A549 (cell line): Measurements from ENCODE around the gene TFDP1. TPM values are rescaled to one million over a fixed set of nuclear protein-coding genes. Genes with fewer than 3 reads are reported as not detected.

Source experiments
- ATAC-seq, 2 experiments: fragments of 200-7000 bp in 1 of 2; fragments of >200 bp in 1 of 2; cut with Nextera tagmentation in 1 of 2; cut with Tn5 transposase in 1 of 2; 3 replicates each; pipeline versions ENCODE4 v1.8.0 to v1.9.1; 2018 to 2020; ENCODE audit warnings: mild to moderate bottlenecking in 1 of 2, moderate library complexity in 1 of 2
- CTCF ChIA-PET: fragments of 300-600 bp; sonication (Branson Sonifier 250); formaldehyde crosslinking; extraction: SDS; loops from one replicate; lab custom pipeline; 2021; ENCODE audit warnings: antibody characterized with exemption, inconsistent platforms; lab: Yijun Ruan, JAX
- POLR2A ChIA-PET: fragments of 350-600 bp; formaldehyde crosslinking; extraction: SDS; loops from one replicate; lab custom pipeline; 2021; ENCODE audit warnings: antibody characterized with exemption, inconsistent platforms; lab: Yijun Ruan, JAX
- DNase-seq, 2 experiments: peaks; one replicate each; pipeline versions ENCODE4 v3.0.0 to v3.0.0-alpha.2; 2011 to 2016; ENCODE audit warnings: low read depth in 1 of 2, low spot score in 1 of 2
- FAIRE-seq: peaks from 2 replicates; lab custom pipeline; 2011; peaks lifted over from hg19 to GRCh38; lab: Jason Lieb, UNC
- H3K27ac ChIP-seq, 2 experiments: fragments of >200 bp; sonication (Bioruptor Twin); formaldehyde crosslinking; 3 replicates each; pipeline ENCODE4 v1.5.1; 2016 to 2017
- H3K4me1 ChIP-seq: fragments of >200 bp; sonication (Bioruptor Twin); formaldehyde crosslinking; 3 replicates; pipeline ENCODE4 v1.6.1; 2016
- H3K4me2 ChIP-seq: fragments of >200 bp; sonication (Bioruptor Twin); formaldehyde crosslinking; 3 replicates; pipeline ENCODE4 v1.6.1; 2016
- H3K4me3 ChIP-seq: fragments of >200 bp; sonication (Bioruptor Twin); formaldehyde crosslinking; 3 replicates; pipeline ENCODE4 v1.5.1; 2016
- H3K9me3 ChIP-seq: fragments of >200 bp; sonication (Bioruptor Twin); formaldehyde crosslinking; 3 replicates; pipeline ENCODE4 v1.6.1; 2016
- ATOH8 ChIP-seq: fragments of 250-450 bp; sonication (Bioruptor Pico); IDR thresholded peaks from 2 replicates; pipeline ENCODE4 v1.5.0; 2020; ENCODE audit warnings: low read depth, mild to moderate bottlenecking, moderate library complexity
- BHLHE40 ChIP-seq: IDR thresholded peaks from 2 replicates; pipeline ENCODE4 v1.6.1; 2012; ENCODE audit warnings: low read depth, low read length, inconsistent platforms
- CEBPB ChIP-seq, 2 experiments: fragments of >200 bp in 1 of 2; sonication (Bioruptor Twin) in 1 of 2; formaldehyde crosslinking in 1 of 2; IDR thresholded peaks; 2 replicates each; pipeline ENCODE4 v1.6.1; 2012 to 2016
- CHD2 ChIP-seq: fragments of 150-350 bp; IDR thresholded peaks from 2 replicates; pipeline ENCODE4 v1.6.1; 2014; ENCODE audit warnings: low read length; ENCODE audit not compliant: partially characterized antibody
- CHD4 ChIP-seq: fragments of 200-600 bp; sonication (generic); IDR thresholded peaks from 2 replicates; pipeline ENCODE4 v1.6.1; 2016; ENCODE audit warnings: antibody characterized with exemption, mild to moderate bottlenecking, borderline replicate concordance
- EHMT2 ChIP-seq: fragments of 200-600 bp; sonication (generic); IDR thresholded peaks from 2 replicates; pipeline ENCODE4 v1.6.1; 2016; ENCODE audit warnings: antibody characterized with exemption, low read depth, mild to moderate bottlenecking, moderate library complexity
- FOSL2 ChIP-seq, 2 experiments: fragments of 450-650 bp in 1 of 2; fragments of >200 bp in 1 of 2; sonication (Bioruptor Twin) in 1 of 2; formaldehyde crosslinking; IDR thresholded peaks; 2 replicates each; pipeline versions ENCODE4 v1.5.0 to v1.6.1; 2016 to 2020; ENCODE audit warnings: mild to moderate bottlenecking in 1 of 2, moderate library complexity in 1 of 2
- GATA3 ChIP-seq: IDR thresholded peaks from 2 replicates; pipeline ENCODE4 v1.6.1; 2012; ENCODE audit warnings: borderline replicate concordance
- HDAC2 ChIP-seq: fragments of 200-600 bp; sonication (generic); IDR thresholded peaks from 2 replicates; pipeline ENCODE4 v1.6.1; 2016
- HOXA7 ChIP-seq: fragments of 250-450 bp; sonication (Bioruptor Pico); IDR thresholded peaks from 2 replicates; pipeline ENCODE4 v1.5.0; 2020; ENCODE audit warnings: mild to moderate bottlenecking, moderate library complexity
- KDM1A ChIP-seq: fragments of 200-600 bp; sonication (generic); IDR thresholded peaks from 2 replicates; pipeline ENCODE4 v1.6.1; 2016; ENCODE audit warnings: low read depth, mild to moderate bottlenecking
- MAFK ChIP-seq: fragments of 450-650 bp; IDR thresholded peaks from 2 replicates; pipeline ENCODE4 v1.6.1; 2014; ENCODE audit not compliant: partially characterized antibody
- MAZ ChIP-seq: fragments of 150-350 bp; IDR thresholded peaks from 2 replicates; pipeline ENCODE4 v1.6.1; 2014; ENCODE audit warnings: antibody characterized with exemption, low read depth, low read length, borderline replicate concordance
- MYC ChIP-seq: IDR thresholded peaks from 2 replicates; pipeline ENCODE4 v1.6.1; 2012; ENCODE audit warnings: mild to moderate bottlenecking, inconsistent platforms, low read length, improper control_type of control experiment, borderline replicate concordance
- NPAS2 ChIP-seq: fragments of 250-450 bp; sonication (Bioruptor Pico); IDR thresholded peaks from 2 replicates; pipeline ENCODE4 v1.8.0; 2022; ENCODE audit warnings: mild to moderate bottlenecking, moderate library complexity, borderline replicate concordance
- NR3C1 ChIP-seq: fragments of >200 bp; sonication (Bioruptor Twin); formaldehyde crosslinking; IDR thresholded peaks from 3 replicates; pipeline ENCODE4 v1.6.1; 2017
- PHF8 ChIP-seq: fragments of 200-600 bp; sonication (generic); IDR thresholded peaks from 2 replicates; pipeline ENCODE4 v1.6.1; 2016; ENCODE audit warnings: low read depth, mild to moderate bottlenecking, antibody characterized with exemption, moderate library complexity, borderline replicate concordance
- RAD21 ChIP-seq, 2 experiments: fragments of >200 bp in 1 of 2; sonication (Bioruptor Twin) in 1 of 2; formaldehyde crosslinking in 1 of 2; IDR thresholded peaks in 1 of 2; conservative IDR thresholded peaks in 1 of 2; 2 replicates in 1 of 2; 3 replicates in 1 of 2; pipeline ENCODE4 v1.6.1; 2012 to 2018; ENCODE audit warnings: inconsistent platforms in 1 of 2
- REST ChIP-seq: fragments of 200-600 bp; sonication (generic); IDR thresholded peaks from 2 replicates; pipeline ENCODE4 v1.6.1; 2016; ENCODE audit warnings: antibody characterized with exemption, mild to moderate bottlenecking, moderate library complexity
- SMC3 ChIP-seq: fragments of >200 bp; sonication (Bioruptor Twin); formaldehyde crosslinking; IDR thresholded peaks from 3 replicates; pipeline ENCODE4 v1.6.1; 2018; ENCODE audit warnings: inconsistent platforms
- TFCP2L1 ChIP-seq: fragments of 250-450 bp; sonication (Bioruptor Pico); IDR thresholded peaks from 2 replicates; pipeline ENCODE4 v1.5.0; 2021; ENCODE audit warnings: mild to moderate bottlenecking
- TP53 ChIP-seq: fragments of 250-450 bp; sonication (Bioruptor Pico); IDR thresholded peaks from 2 replicates; pipeline ENCODE4 v1.5.0; 2021; ENCODE audit warnings: mild to moderate bottlenecking, moderate library complexity
- ZNF302 ChIP-seq: fragments of 250-450 bp; sonication (Bioruptor Pico); IDR thresholded peaks from 2 replicates; pipeline ENCODE4 v1.9.0; 2021; ENCODE audit warnings: inconsistent platforms, mild to moderate bottlenecking, moderate library complexity
- WGBS: methylation state at CpG from one replicate; pipeline ENCODE4 v1.1.6; 2017; ENCODE audit errors: missing lambda C conversion rate; 5-methylcytosine and 5-hydroxymethylcytosine counted together
- polyA plus RNA-seq, 4 experiments: library from polyadenylated mRNA; depleted of rRNA in 3 of 4; stranded (reverse); fragments of >200 nt; fragmentation: RNase III in 1 of 4; extraction: RNeasy Plus Mini Kit Qiagen cat#74134 plus additional on column Dnase treatment in 1 of 4; gene quantifications; 2 replicates in 3 of 4; 3 replicates in 1 of 4; pipeline ENCODE4 v1.2.3, GENCODE V29; 2011 to 2017

Gene TFDP1
- polyA plus RNA-seq, 2 of the 4 experiments (the other 2 are of a cell fraction): 73.2 to 88.4 TPM

- Histone ChIP-seq H3K4me2 (no peak overlapping the region), H3K4me3 (no peak overlapping the region), H3K9me3 (peaks cover 24% of the 10 kb centered on the region; the same call in 2 of the 3 replicates), H3K4me1 (no peaks in the 10 kb centered on the region), H3K27ac (no peak overlapping the region)
- no peak for DNase-seq
- 49% methylated on average over 3 of the region's 3 CpGs for WGBS
- TF ChIP-seq FOSL2 (IDR thresholded peaks at IDR 0.05) (no peak), FOSL2 (CRISPR knock-in tag; IDR thresholded peaks at IDR 0.05) (no peak), PHF8 (no peak), RAD21 (conservative IDR thresholded peaks at IDR 0.05 in 1 of 2, IDR thresholded peaks at IDR 0.05 in 1 of 2) (no peak), GATA3 (no peak), HOXA7 (no peak), HDAC2 (no peak), TP53 (no peak), MAFK (no peak), ATOH8 (CRISPR knock-in tag) (no peak), KDM1A (no peak), CHD2 (no peak), TFCP2L1 (CRISPR knock-in tag) (no peak), EHMT2 (no peak), REST (no peak), SMC3 (no peak)
- ChIA-PET POLR2A (no interaction called here), CTCF (interaction anchor here (1.1 kb wide), 1 partner anchor 11 kb away, joined by 6 read pairs; no protein-coding TSS in a partner anchor)
- no peak for FAIRE-seq
- no peak for ATAC-seq
These were observed 11.5 kb upstream of the TFDP1 start for GRCh38 chr13:113573065-113573464.

- H3K9me3 ChIP-seq: peaks cover 24% of the 10 kb centered on the region; the same call in 2 of the 3 replicates
- H3K4me3 ChIP-seq: no peak overlapping the region
- WGBS: 6% methylated on average over 3 of the region's 3 CpGs
- FAIRE-seq: no peak
- ATAC-seq: no peak
- no peak overlapping the region for H3K27ac ChIP-seq
- ChIA-PET CTCF (no interaction called here), POLR2A (no interaction called here)
- no peak overlapping the region for H3K4me2 ChIP-seq
- no peak for DNase-seq
- TF ChIP-seq MYC: no peak
- no peak for TF ChIP-seq NR3C1
- no peak for TF ChIP-seq MAZ
- no peak for TF ChIP-seq NPAS2
- no peak for TF ChIP-seq BHLHE40
- TF ChIP-seq MAFK: no peak
- no peak for TF ChIP-seq ZNF302
- no peak for TF ChIP-seq CHD4
- no peak for TF ChIP-seq CHD2
- TF ChIP-seq CEBPB (IDR thresholded peaks at IDR 0.05): no peak
- no peak for TF ChIP-seq HDAC2
- no peaks in the 10 kb centered on the region for H3K4me1 ChIP-seq
These were observed 8.0 kb upstream of the TFDP1 start for GRCh38 chr13:113576597-113576996.
